GM23338 (cell line): ENCODE results near the gene NKAIN2.

Source experiments
- CREB1 ChIP-seq: fragments of 250-450 bp; sonication (Bioruptor Pico); IDR thresholded peaks from 2 replicates; pipeline ENCODE4 v1.5.0; 2020; ENCODE audit warnings: low read depth, mild to moderate bottlenecking, moderate library complexity
- EZH2 ChIP-seq: fragments of 200-600 bp; sonication (generic); IDR thresholded peaks from one replicate; pipeline ENCODE4 v1.8.0; 2017; ENCODE audit warnings: antibody characterized with exemption, mild to moderate bottlenecking, low read depth; ENCODE audit not compliant: unreplicated experiment
- EZH2phosphoT487 ChIP-seq: fragments of 200-600 bp; sonication (generic); IDR thresholded peaks from one replicate; pipeline ENCODE4 v1.8.1; 2018; ENCODE audit warnings: antibody characterized with exemption; ENCODE audit not compliant: unreplicated experiment
- JUNB ChIP-seq: IDR thresholded peaks from one replicate; pipeline ENCODE4 v1.6.1; 2016; ENCODE audit warnings: antibody characterized with exemption; ENCODE audit not compliant: unreplicated experiment
- NANOG ChIP-seq: IDR thresholded peaks from 2 replicates; pipeline ENCODE4 v1.6.1; 2016; ENCODE audit warnings: antibody characterized with exemption, borderline replicate concordance
- POLR2AphosphoS5 ChIP-seq: IDR thresholded peaks from 2 replicates; pipeline ENCODE4 v1.6.1; 2016; ENCODE audit warnings: antibody characterized with exemption, low read depth
- ZNF114 ChIP-seq: fragments of 250-450 bp; sonication (Bioruptor Pico); IDR thresholded peaks from 2 replicates; pipeline ENCODE4 v1.5.0; 2020; ENCODE audit warnings: mild to moderate bottlenecking, moderate library complexity
- ZNF331 ChIP-seq: fragments of 250-450 bp; sonication (Bioruptor Pico); IDR thresholded peaks from 2 replicates; pipeline ENCODE4 v1.5.0; 2020; ENCODE audit warnings: low read depth, mild to moderate bottlenecking, moderate library complexity
- TF ChIP-seq, protein P1 (sequence below), 2 experiments: fragments of 200-600 bp in 1 of 2; sonication (generic) in 1 of 2; conservative IDR thresholded peaks; 2 replicates each; pipeline versions ENCODE4 v1.5.1 to v1.6.1; 2016 to 2017; ENCODE audit warnings: antibody characterized with exemption in 2 of 2, low read depth in 2 of 2, mild to moderate bottlenecking in 2 of 2, moderate library complexity in 1 of 2
- TF ChIP-seq, protein P2 (sequence below): IDR thresholded peaks from one replicate; pipeline ENCODE4 v1.6.1; 2018; ENCODE audit warnings: antibody characterized with exemption; ENCODE audit not compliant: unreplicated experiment
- TF ChIP-seq, protein P3 (sequence below): IDR thresholded peaks from 2 replicates; pipeline ENCODE4 v1.6.1; 2016; ENCODE audit warnings: antibody characterized with exemption
- TF ChIP-seq, protein P4 (sequence below): fragments of 250-450 bp; sonication (Bioruptor Pico); IDR thresholded peaks from 2 replicates; pipeline ENCODE4 v1.5.0; 2020; ENCODE audit warnings: mild to moderate bottlenecking, moderate library complexity

DNA sequence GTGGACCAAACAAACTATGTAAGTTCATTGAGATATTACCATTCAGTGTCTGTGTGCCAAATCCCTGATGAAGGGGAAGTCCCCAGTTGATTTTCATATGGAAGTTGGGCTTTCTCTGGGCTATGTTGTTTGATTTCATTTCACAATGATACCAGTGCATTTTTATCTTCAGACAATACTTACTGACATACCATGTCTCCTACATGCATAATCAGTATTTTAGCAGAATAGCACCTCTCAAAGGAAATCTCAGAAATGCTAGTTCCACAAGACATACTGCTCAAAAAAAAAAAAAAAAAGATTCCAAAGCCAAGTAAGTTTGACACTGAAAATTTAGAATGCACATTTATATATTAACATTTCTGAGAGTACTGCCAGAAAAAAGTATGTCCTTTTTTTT, 989.7 kb downstream of the NKAIN2 start:
- TF ChIP-seq EZH2, result no peak
- TF ChIP-seq, protein P1, sequence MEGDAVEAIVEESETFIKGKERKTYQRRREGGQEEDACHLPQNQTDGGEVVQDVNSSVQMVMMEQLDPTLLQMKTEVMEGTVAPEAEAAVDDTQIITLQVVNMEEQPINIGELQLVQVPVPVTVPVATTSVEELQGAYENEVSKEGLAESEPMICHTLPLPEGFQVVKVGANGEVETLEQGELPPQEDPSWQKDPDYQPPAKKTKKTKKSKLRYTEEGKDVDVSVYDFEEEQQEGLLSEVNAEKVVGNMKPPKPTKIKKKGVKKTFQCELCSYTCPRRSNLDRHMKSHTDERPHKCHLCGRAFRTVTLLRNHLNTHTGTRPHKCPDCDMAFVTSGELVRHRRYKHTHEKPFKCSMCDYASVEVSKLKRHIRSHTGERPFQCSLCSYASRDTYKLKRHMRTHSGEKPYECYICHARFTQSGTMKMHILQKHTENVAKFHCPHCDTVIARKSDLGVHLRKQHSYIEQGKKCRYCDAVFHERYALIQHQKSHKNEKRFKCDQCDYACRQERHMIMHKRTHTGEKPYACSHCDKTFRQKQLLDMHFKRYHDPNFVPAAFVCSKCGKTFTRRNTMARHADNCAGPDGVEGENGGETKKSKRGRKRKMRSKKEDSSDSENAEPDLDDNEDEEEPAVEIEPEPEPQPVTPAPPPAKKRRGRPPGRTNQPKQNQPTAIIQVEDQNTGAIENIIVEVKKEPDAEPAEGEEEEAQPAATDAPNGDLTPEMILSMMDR (conservative IDR thresholded peaks at IDR 0.05; ENCODE audit: low read depth in 2 of 2), result no peak
- TF ChIP-seq POLR2AphosphoS5, result no peak
- no peak for TF ChIP-seq NANOG
- TF ChIP-seq CREB1, result no peak
- TF ChIP-seq, protein P2, sequence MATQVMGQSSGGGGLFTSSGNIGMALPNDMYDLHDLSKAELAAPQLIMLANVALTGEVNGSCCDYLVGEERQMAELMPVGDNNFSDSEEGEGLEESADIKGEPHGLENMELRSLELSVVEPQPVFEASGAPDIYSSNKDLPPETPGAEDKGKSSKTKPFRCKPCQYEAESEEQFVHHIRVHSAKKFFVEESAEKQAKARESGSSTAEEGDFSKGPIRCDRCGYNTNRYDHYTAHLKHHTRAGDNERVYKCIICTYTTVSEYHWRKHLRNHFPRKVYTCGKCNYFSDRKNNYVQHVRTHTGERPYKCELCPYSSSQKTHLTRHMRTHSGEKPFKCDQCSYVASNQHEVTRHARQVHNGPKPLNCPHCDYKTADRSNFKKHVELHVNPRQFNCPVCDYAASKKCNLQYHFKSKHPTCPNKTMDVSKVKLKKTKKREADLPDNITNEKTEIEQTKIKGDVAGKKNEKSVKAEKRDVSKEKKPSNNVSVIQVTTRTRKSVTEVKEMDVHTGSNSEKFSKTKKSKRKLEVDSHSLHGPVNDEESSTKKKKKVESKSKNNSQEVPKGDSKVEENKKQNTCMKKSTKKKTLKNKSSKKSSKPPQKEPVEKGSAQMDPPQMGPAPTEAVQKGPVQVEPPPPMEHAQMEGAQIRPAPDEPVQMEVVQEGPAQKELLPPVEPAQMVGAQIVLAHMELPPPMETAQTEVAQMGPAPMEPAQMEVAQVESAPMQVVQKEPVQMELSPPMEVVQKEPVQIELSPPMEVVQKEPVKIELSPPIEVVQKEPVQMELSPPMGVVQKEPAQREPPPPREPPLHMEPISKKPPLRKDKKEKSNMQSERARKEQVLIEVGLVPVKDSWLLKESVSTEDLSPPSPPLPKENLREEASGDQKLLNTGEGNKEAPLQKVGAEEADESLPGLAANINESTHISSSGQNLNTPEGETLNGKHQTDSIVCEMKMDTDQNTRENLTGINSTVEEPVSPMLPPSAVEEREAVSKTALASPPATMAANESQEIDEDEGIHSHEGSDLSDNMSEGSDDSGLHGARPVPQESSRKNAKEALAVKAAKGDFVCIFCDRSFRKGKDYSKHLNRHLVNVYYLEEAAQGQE, result no peak
- no peak for TF ChIP-seq EZH2phosphoT487
- TF ChIP-seq, protein P3, sequence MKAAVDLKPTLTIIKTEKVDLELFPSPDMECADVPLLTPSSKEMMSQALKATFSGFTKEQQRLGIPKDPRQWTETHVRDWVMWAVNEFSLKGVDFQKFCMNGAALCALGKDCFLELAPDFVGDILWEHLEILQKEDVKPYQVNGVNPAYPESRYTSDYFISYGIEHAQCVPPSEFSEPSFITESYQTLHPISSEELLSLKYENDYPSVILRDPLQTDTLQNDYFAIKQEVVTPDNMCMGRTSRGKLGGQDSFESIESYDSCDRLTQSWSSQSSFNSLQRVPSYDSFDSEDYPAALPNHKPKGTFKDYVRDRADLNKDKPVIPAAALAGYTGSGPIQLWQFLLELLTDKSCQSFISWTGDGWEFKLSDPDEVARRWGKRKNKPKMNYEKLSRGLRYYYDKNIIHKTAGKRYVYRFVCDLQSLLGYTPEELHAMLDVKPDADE, result no peak
- no peak for TF ChIP-seq ZNF114
- TF ChIP-seq JUNB, result no peak
- no peak for TF ChIP-seq ZNF331
- TF ChIP-seq, protein P4, sequence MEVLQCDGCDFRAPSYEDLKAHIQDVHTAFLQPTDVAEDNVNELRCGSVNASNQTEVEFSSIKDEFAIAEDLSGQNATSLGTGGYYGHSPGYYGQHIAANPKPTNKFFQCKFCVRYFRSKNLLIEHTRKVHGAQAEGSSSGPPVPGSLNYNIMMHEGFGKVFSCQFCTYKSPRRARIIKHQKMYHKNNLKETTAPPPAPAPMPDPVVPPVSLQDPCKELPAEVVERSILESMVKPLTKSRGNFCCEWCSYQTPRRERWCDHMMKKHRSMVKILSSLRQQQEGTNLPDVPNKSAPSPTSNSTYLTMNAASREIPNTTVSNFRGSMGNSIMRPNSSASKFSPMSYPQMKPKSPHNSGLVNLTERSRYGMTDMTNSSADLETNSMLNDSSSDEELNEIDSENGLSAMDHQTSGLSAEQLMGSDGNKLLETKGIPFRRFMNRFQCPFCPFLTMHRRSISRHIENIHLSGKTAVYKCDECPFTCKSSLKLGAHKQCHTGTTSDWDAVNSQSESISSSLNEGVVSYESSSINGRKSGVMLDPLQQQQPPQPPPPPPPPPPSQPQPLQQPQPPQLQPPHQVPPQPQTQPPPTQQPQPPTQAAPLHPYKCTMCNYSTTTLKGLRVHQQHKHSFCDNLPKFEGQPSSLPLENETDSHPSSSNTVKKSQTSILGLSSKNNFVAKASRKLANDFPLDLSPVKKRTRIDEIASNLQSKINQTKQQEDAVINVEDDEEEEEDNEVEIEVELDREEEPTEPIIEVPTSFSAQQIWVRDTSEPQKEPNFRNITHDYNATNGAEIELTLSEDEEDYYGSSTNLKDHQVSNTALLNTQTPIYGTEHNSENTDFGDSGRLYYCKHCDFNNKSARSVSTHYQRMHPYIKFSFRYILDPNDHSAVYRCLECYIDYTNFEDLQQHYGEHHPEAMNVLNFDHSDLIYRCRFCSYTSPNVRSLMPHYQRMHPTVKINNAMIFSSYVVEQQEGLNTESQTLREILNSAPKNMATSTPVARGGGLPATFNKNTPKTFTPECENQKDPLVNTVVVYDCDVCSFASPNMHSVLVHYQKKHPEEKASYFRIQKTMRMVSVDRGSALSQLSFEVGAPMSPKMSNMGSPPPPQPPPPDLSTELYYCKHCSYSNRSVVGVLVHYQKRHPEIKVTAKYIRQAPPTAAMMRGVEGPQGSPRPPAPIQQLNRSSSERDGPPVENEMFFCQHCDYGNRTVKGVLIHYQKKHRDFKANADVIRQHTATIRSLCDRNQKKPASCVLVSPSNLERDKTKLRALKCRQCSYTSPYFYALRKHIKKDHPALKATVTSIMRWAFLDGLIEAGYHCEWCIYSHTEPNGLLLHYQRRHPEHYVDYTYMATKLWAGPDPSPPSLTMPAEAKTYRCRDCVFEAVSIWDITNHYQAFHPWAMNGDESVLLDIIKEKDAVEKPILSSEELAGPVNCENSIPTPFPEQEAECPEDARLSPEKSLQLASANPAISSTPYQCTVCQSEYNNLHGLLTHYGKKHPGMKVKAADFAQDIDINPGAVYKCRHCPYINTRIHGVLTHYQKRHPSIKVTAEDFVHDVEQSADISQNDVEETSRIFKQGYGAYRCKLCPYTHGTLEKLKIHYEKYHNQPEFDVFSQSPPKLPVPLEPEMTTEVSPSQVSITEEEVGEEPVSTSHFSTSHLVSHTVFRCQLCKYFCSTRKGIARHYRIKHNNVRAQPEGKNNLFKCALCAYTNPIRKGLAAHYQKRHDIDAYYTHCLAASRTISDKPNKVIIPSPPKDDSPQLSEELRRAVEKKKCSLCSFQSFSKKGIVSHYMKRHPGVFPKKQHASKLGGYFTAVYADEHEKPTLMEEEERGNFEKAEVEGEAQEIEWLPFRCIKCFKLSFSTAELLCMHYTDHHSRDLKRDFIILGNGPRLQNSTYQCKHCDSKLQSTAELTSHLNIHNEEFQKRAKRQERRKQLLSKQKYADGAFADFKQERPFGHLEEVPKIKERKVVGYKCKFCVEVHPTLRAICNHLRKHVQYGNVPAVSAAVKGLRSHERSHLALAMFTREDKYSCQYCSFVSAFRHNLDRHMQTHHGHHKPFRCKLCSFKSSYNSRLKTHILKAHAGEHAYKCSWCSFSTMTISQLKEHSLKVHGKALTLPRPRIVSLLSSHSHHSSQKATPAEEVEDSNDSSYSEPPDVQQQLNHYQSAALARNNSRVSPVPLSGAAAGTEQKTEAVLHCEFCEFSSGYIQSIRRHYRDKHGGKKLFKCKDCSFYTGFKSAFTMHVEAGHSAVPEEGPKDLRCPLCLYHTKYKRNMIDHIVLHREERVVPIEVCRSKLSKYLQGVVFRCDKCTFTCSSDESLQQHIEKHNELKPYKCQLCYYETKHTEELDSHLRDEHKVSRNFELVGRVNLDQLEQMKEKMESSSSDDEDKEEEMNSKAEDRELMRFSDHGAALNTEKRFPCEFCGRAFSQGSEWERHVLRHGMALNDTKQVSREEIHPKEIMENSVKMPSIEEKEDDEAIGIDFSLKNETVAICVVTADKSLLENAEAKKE (CRISPR knock-in tag), result no peak
